A549 (cell line): ENCODE data around the gene IGF2R. TPM values are rescaled to one million over a fixed set of nuclear protein-coding genes. Genes with fewer than 3 reads are reported as not detected.

Experiments
- ATAC-seq, 2 experiments: fragments of 200-7000 bp in 1 of 2; fragments of >200 bp in 1 of 2; cut with Nextera tagmentation in 1 of 2; cut with Tn5 transposase in 1 of 2; 3 replicates each; pipeline versions ENCODE4 v1.8.0 to v1.9.1; 2018 to 2020; ENCODE audit warnings: mild to moderate bottlenecking in 1 of 2, moderate library complexity in 1 of 2
- CTCF ChIA-PET: fragments of 300-600 bp; sonication (Branson Sonifier 250); formaldehyde crosslinking; extraction: SDS; loops from one replicate; lab custom pipeline; 2021; ENCODE audit warnings: antibody characterized with exemption, inconsistent platforms; lab: Yijun Ruan, JAX
- POLR2A ChIA-PET: fragments of 350-600 bp; formaldehyde crosslinking; extraction: SDS; loops from one replicate; lab custom pipeline; 2021; ENCODE audit warnings: antibody characterized with exemption, inconsistent platforms; lab: Yijun Ruan, JAX
- DNase-seq, 2 experiments: peaks; one replicate each; pipeline versions ENCODE4 v3.0.0 to v3.0.0-alpha.2; 2011 to 2016; ENCODE audit warnings: low read depth in 1 of 2, low spot score in 1 of 2
- FAIRE-seq: peaks from 2 replicates; lab custom pipeline; 2011; peaks lifted over from hg19 to GRCh38; lab: Jason Lieb, UNC
- H3K27ac ChIP-seq, 2 experiments: fragments of >200 bp; sonication (Bioruptor Twin); formaldehyde crosslinking; 3 replicates each; pipeline ENCODE4 v1.5.1; 2016 to 2017
- H3K4me1 ChIP-seq: fragments of >200 bp; sonication (Bioruptor Twin); formaldehyde crosslinking; 3 replicates; pipeline ENCODE4 v1.6.1; 2016
- H3K4me2 ChIP-seq: fragments of >200 bp; sonication (Bioruptor Twin); formaldehyde crosslinking; 3 replicates; pipeline ENCODE4 v1.6.1; 2016
- H3K4me3 ChIP-seq: fragments of >200 bp; sonication (Bioruptor Twin); formaldehyde crosslinking; 3 replicates; pipeline ENCODE4 v1.5.1; 2016
- H3K9me3 ChIP-seq: fragments of >200 bp; sonication (Bioruptor Twin); formaldehyde crosslinking; 3 replicates; pipeline ENCODE4 v1.6.1; 2016
- ATOH8 ChIP-seq: fragments of 250-450 bp; sonication (Bioruptor Pico); IDR thresholded peaks from 2 replicates; pipeline ENCODE4 v1.5.0; 2020; ENCODE audit warnings: low read depth, mild to moderate bottlenecking, moderate library complexity
- BCL3 ChIP-seq: fragments of >200 bp; sonication (Bioruptor Twin); formaldehyde crosslinking; IDR thresholded peaks from 3 replicates; pipeline ENCODE4 v1.6.1; 2016
- BHLHE40 ChIP-seq: IDR thresholded peaks from 2 replicates; pipeline ENCODE4 v1.6.1; 2012; ENCODE audit warnings: low read depth, low read length, inconsistent platforms
- E2F6 ChIP-seq: IDR thresholded peaks from 2 replicates; pipeline ENCODE4 v1.6.1; 2012; ENCODE audit warnings: low read depth, borderline replicate concordance
- EHF ChIP-seq: fragments of 250-450 bp; sonication (Bioruptor Pico); IDR thresholded peaks from 2 replicates; pipeline ENCODE4 v1.5.0; 2020; ENCODE audit warnings: mild to moderate bottlenecking
- EHMT2 ChIP-seq: fragments of 200-600 bp; sonication (generic); IDR thresholded peaks from 2 replicates; pipeline ENCODE4 v1.6.1; 2016; ENCODE audit warnings: antibody characterized with exemption, low read depth, mild to moderate bottlenecking, moderate library complexity
- FOSL2 ChIP-seq, 2 experiments: fragments of 450-650 bp in 1 of 2; fragments of >200 bp in 1 of 2; sonication (Bioruptor Twin) in 1 of 2; formaldehyde crosslinking; IDR thresholded peaks; 2 replicates each; pipeline versions ENCODE4 v1.5.0 to v1.6.1; 2016 to 2020; ENCODE audit warnings: mild to moderate bottlenecking in 1 of 2, moderate library complexity in 1 of 2
- GATA3 ChIP-seq: IDR thresholded peaks from 2 replicates; pipeline ENCODE4 v1.6.1; 2012; ENCODE audit warnings: borderline replicate concordance
- HDAC2 ChIP-seq: fragments of 200-600 bp; sonication (generic); IDR thresholded peaks from 2 replicates; pipeline ENCODE4 v1.6.1; 2016
- HES2 ChIP-seq: fragments of >200 bp; sonication (Bioruptor Twin); formaldehyde crosslinking; IDR thresholded peaks from 2 replicates; pipeline ENCODE4 v1.6.1; 2016
- HOXB5 ChIP-seq: fragments of 250-450 bp; sonication (Bioruptor Pico); IDR thresholded peaks from 2 replicates; pipeline ENCODE4 v1.5.0; 2020; ENCODE audit warnings: mild to moderate bottlenecking, moderate library complexity
- JUN ChIP-seq, 2 experiments: fragments of >200 bp; sonication (Bioruptor Twin); formaldehyde crosslinking; IDR thresholded peaks; 2 replicates in 1 of 2; 3 replicates in 1 of 2; pipeline ENCODE4 v1.6.1; 2016 to 2017
- KDM5A ChIP-seq: fragments of 200-600 bp; sonication (generic); IDR thresholded peaks from 2 replicates; pipeline ENCODE4 v1.6.1; 2016; ENCODE audit warnings: antibody characterized with exemption, mild to moderate bottlenecking
- MAFK ChIP-seq: fragments of 450-650 bp; IDR thresholded peaks from 2 replicates; pipeline ENCODE4 v1.6.1; 2014; ENCODE audit not compliant: partially characterized antibody
- MYC ChIP-seq: IDR thresholded peaks from 2 replicates; pipeline ENCODE4 v1.6.1; 2012; ENCODE audit warnings: mild to moderate bottlenecking, inconsistent platforms, low read length, improper control_type of control experiment, borderline replicate concordance
- PBX3 ChIP-seq: IDR thresholded peaks from 2 replicates; pipeline ENCODE4 v1.6.1; 2012
- POLR2AphosphoS2 ChIP-seq: conservative IDR thresholded peaks from 2 replicates; pipeline ENCODE4 v1.6.1; 2012; ENCODE audit warnings: low read length, improper control_type of control experiment, inconsistent platforms
- RCOR1 ChIP-seq: fragments of 150-350 bp; IDR thresholded peaks from 2 replicates; pipeline ENCODE4 v1.6.1; 2014; ENCODE audit warnings: antibody characterized with exemption, low read length, low read depth
- RFX5 ChIP-seq: fragments of 450-650 bp; IDR thresholded peaks from 2 replicates; pipeline ENCODE4 v1.7.1; 2014; ENCODE audit warnings: antibody characterized with exemption, mild to moderate bottlenecking, moderate library complexity
- RNF2 ChIP-seq: fragments of 200-600 bp; sonication (generic); IDR thresholded peaks from 2 replicates; pipeline ENCODE4 v1.6.1; 2016; ENCODE audit warnings: low read depth, mild to moderate bottlenecking, antibody characterized with exemption, moderate library complexity, borderline replicate concordance
- SMC3 ChIP-seq: fragments of >200 bp; sonication (Bioruptor Twin); formaldehyde crosslinking; IDR thresholded peaks from 3 replicates; pipeline ENCODE4 v1.6.1; 2018; ENCODE audit warnings: inconsistent platforms
- SREBF2 ChIP-seq: fragments of 450-650 bp; IDR thresholded peaks from 2 replicates; pipeline ENCODE4 v1.6.1; 2014; ENCODE audit warnings: mild to moderate bottlenecking, moderate library complexity
- TFCP2L1 ChIP-seq: fragments of 250-450 bp; sonication (Bioruptor Pico); IDR thresholded peaks from 2 replicates; pipeline ENCODE4 v1.5.0; 2021; ENCODE audit warnings: mild to moderate bottlenecking
- TP53 ChIP-seq: fragments of 250-450 bp; sonication (Bioruptor Pico); IDR thresholded peaks from 2 replicates; pipeline ENCODE4 v1.5.0; 2021; ENCODE audit warnings: mild to moderate bottlenecking, moderate library complexity
- USF2 ChIP-seq: fragments of 450-650 bp; IDR thresholded peaks from 2 replicates; pipeline ENCODE4 v1.6.1; 2014; ENCODE audit warnings: antibody characterized with exemption
- ZNF302 ChIP-seq: fragments of 250-450 bp; sonication (Bioruptor Pico); IDR thresholded peaks from 2 replicates; pipeline ENCODE4 v1.9.0; 2021; ENCODE audit warnings: inconsistent platforms, mild to moderate bottlenecking, moderate library complexity
- ZSCAN20 ChIP-seq: fragments of 250-450 bp; sonication (Bioruptor Pico); IDR thresholded peaks from 2 replicates; pipeline ENCODE4 v1.8.0; 2022; ENCODE audit warnings: mild to moderate bottlenecking, moderate library complexity
- WGBS: methylation state at CpG from one replicate; pipeline ENCODE4 v1.1.6; 2017; ENCODE audit errors: missing lambda C conversion rate; 5-methylcytosine and 5-hydroxymethylcytosine counted together
- polyA plus RNA-seq, 4 experiments: library from polyadenylated mRNA; depleted of rRNA in 3 of 4; stranded (reverse); fragments of >200 nt; fragmentation: RNase III in 1 of 4; extraction: RNeasy Plus Mini Kit Qiagen cat#74134 plus additional on column Dnase treatment in 1 of 4; gene quantifications; 2 replicates in 3 of 4; 3 replicates in 1 of 4; pipeline ENCODE4 v1.2.3, GENCODE V29; 2011 to 2017

IGF2R gene
- polyA plus RNA-seq, 2 of the 4 experiments (the other 2 are of a cell fraction) = 17.6 to 24.9 TPM

- WGBS = 85% methylated on average over 14 of the region's 17 CpGs
- ChIA-PET CTCF (interaction anchor here (1.0 to 1.3 kb wide), 4 partner anchors 8 to 454 kb away, joined by 3 to 7 read pairs (median 4); no protein-coding TSS in a partner anchor), POLR2A (no interaction called here)
- Histone ChIP-seq H3K27ac (no peak overlapping the region), H3K9me3 (no peaks in the 10 kb centered on the region), H3K4me2 (no peak overlapping the region), H3K4me1 (no peaks in the 10 kb centered on the region), H3K4me3 (no peak overlapping the region)
- DNase-seq (no peak), FAIRE-seq (no peak), ATAC-seq (no peak)
- no peak for TF ChIP-seq KDM5A
- TF ChIP-seq SMC3 = no peak
- no peak for TF ChIP-seq RCOR1
- no peak for TF ChIP-seq USF2
- TF ChIP-seq HES2 = no peak
- no peak for TF ChIP-seq SREBF2
- no peak for TF ChIP-seq JUN (IDR thresholded peaks at IDR 0.05)
- no peak for TF ChIP-seq ZSCAN20 (CRISPR knock-in tag)
- no peak for TF ChIP-seq HDAC2
- TF ChIP-seq FOSL2 (IDR thresholded peaks at IDR 0.05) = no peak
- no peak for TF ChIP-seq FOSL2 (CRISPR knock-in tag; IDR thresholded peaks at IDR 0.05)
- no peak for TF ChIP-seq MYC
- TF ChIP-seq EHF = no peak
- no peak for TF ChIP-seq ZNF302
- TF ChIP-seq POLR2AphosphoS2 = no peak
- TF ChIP-seq E2F6 = no peak
- no peak for TF ChIP-seq ATOH8 (CRISPR knock-in tag)
- no peak for TF ChIP-seq BHLHE40
- TF ChIP-seq BCL3 = no peak
- TF ChIP-seq HOXB5 (CRISPR knock-in tag) = no peak
These were observed 111.2 kb downstream of the IGF2R start for GRCh38 chr6:160080097-160080496.

- Histone ChIP-seq H3K27ac (no peak overlapping the region), H3K9me3 (no peaks in the 10 kb centered on the region), H3K4me2 (no peak overlapping the region), H3K4me1 (no peaks in the 10 kb centered on the region), H3K4me3 (no peak overlapping the region)
- TF ChIP-seq TFCP2L1 (no peak), HES2 (no peak), USF2 (no peak), GATA3 (no peak), RFX5 (no peak), RNF2 (no peak), ATOH8 (CRISPR knock-in tag) (no peak), TP53 (CRISPR knock-in tag) (no peak), MAFK (no peak), EHMT2 (no peak), PBX3 (no peak)
- ChIA-PET POLR2A (no interaction called here), CTCF (interaction anchor here (0.6 to 1.0 kb wide), 4 partner anchors 218 to 389 kb away, joined by 3 to 4 read pairs (median 4); no protein-coding TSS in a partner anchor)
- no peak for FAIRE-seq
- no peak for DNase-seq
- no peak for ATAC-seq
- WGBS = 95% methylated on average over 11 of the region's 11 CpGs
These were observed 112.5 kb downstream of the IGF2R start for GRCh38 chr6:160081398-160081797.
